ENCODE data around the gene ILKAP. TPM values are rescaled to one million over a fixed set of nuclear protein-coding genes. Genes with fewer than 3 reads are reported as not detected.
A peak's percentile ranks its signal among the peaks of the same experiment; 100 is the strongest.

Gene ILKAP
- total and polyA plus RNA-seq, 12 donors: 12.3 to 131 (median 26.1) TPM

DNA sequence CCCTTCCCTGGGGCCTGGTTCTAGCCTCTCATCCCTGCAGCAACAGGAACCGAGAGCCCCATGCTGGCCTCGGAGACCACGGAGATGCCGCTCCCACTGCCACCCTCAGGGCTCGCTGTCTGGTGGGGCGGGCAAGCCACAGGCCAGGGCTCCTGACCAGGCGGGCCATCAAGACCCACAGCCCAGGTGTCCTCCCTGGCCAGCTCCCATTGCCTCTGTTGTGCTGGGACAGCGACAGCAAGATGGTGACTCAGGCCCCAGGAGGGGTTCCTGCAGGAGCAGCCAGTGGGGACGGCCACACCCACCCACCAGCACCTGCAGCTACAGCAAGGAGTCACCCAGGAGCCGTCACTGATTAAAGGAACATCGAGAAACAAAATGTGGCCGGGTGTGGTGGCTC lies 57.6 kb downstream of the ILKAP start:
- H3K36me3 ChIP-seq (replicated peaks in 1 of 2): no peaks in the 10 kb centered on the region
- no peaks in the 10 kb centered on the region for H3K27me3 ChIP-seq
- no peak for TF ChIP-seq POLR2A (IDR thresholded peaks at IDR 0.05)
- TF ChIP-seq, protein P1, sequence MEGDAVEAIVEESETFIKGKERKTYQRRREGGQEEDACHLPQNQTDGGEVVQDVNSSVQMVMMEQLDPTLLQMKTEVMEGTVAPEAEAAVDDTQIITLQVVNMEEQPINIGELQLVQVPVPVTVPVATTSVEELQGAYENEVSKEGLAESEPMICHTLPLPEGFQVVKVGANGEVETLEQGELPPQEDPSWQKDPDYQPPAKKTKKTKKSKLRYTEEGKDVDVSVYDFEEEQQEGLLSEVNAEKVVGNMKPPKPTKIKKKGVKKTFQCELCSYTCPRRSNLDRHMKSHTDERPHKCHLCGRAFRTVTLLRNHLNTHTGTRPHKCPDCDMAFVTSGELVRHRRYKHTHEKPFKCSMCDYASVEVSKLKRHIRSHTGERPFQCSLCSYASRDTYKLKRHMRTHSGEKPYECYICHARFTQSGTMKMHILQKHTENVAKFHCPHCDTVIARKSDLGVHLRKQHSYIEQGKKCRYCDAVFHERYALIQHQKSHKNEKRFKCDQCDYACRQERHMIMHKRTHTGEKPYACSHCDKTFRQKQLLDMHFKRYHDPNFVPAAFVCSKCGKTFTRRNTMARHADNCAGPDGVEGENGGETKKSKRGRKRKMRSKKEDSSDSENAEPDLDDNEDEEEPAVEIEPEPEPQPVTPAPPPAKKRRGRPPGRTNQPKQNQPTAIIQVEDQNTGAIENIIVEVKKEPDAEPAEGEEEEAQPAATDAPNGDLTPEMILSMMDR (IDR thresholded peaks at IDR 0.05): no peak
- intact Hi-C loops (cut with DNase I): no loop called here
- no peak overlapping the region for H3K4me3 ChIP-seq
- 74 to 94% (median 85%) methylated on average over 4 to 12 of the region's 12 CpGs for WGBS, 4 donors
- H3K9me3 ChIP-seq (replicated peaks in 1 of 3): no peaks in the 10 kb centered on the region
- H3K27ac ChIP-seq: no peak overlapping the region
- DNase-seq: no peak
- H3K4me1 ChIP-seq (replicated peaks in 1 of 2): no peaks in the 10 kb centered on the region

GRCh38 chr2:238145046-238145445 lies 58.4 kb downstream of the ILKAP start:
- no peak overlapping the region for H3K27ac ChIP-seq
- TF ChIP-seq, protein P1 (IDR thresholded peaks at IDR 0.05): no peak
- no peaks in the 10 kb centered on the region for H3K4me1 ChIP-seq (replicated peaks in 1 of 2)
- 79 to 92% (median 89%) methylated on average over 4 to 12 of the region's 12 CpGs for WGBS, 4 donors
- no peaks in the 10 kb centered on the region for H3K27me3 ChIP-seq
- no peaks in the 10 kb centered on the region for H3K9me3 ChIP-seq (replicated peaks in 1 of 3)
- intact Hi-C loops (cut with DNase I): no loop called here
- no peak overlapping the region for H3K4me3 ChIP-seq
- no peaks in the 10 kb centered on the region for H3K36me3 ChIP-seq (replicated peaks in 1 of 2)
- DNase-seq: no peak

- H3K27ac ChIP-seq: no peak overlapping the region
- no peaks in the 10 kb centered on the region for H3K9me3 ChIP-seq (replicated peaks in 1 of 3)
- WGBS, 4 donors: 82 to 100% (median 86%) methylated on average over 2 to 5 of the region's 5 CpGs
- no peak overlapping the region for H3K4me3 ChIP-seq
- no peaks in the 10 kb centered on the region for H3K27me3 ChIP-seq
- intact Hi-C loops (cut with DNase I): no loop called here
- TF ChIP-seq POLR2A (IDR thresholded peaks at IDR 0.05): no peak
- TF ChIP-seq, protein P1 (IDR thresholded peaks at IDR 0.05): no peak
- no peaks in the 10 kb centered on the region for H3K4me1 ChIP-seq (replicated peaks in 1 of 2)
- DNase-seq: no peak
- H3K36me3 ChIP-seq (replicated peaks in 1 of 2): no peaks in the 10 kb centered on the region
Measured at GRCh38 chr2:238144262-238144661, 59.2 kb downstream of the ILKAP start.

DNA sequence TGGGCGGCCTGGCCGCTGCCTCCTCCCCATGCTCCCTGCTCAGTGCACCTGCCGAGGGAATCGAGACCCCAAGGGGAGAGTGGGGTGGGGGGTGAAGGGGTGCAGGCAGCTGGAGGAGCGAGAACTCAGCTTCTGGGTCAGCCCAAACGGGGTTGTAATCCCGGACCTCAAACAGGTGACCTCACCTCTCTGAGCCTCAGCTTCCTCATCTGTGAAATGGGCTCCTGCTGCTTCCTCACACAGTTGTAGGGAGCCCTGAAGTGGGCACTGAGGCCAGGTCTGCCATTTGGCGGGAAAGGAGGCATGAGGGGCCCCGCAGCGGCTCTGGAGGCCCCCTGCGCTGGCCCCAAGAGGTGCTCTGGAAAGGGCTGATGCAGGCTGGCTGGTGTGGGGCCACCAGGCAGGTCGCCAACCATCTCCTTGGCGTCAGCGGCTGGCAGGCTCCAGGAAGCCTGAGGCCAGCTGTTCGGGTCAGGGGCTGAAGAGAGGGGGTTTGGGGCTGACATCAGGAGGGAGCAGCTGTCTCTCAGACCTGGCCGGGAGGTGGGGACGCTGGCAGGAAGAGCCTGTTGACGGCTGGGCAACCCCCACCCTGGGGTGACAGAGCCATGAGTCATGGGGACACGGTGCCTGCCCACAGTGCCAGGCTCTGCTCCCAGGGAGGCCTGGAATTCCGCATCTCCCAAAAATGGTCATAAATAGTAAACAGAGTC lies 60.1 kb downstream of the ILKAP start:
- no peaks in the 10 kb centered on the region for H3K9me3 ChIP-seq (replicated peaks in 1 of 3)
- TF ChIP-seq, protein P1 (IDR thresholded peaks at IDR 0.05): no peak
- no peak for TF ChIP-seq POLR2A (IDR thresholded peaks at IDR 0.05)
- DNase-seq: peak in 3 of 7 donors; percentile 33 to 50 (median 33)
- H3K36me3 ChIP-seq (replicated peaks in 1 of 2): no peaks in the 10 kb centered on the region
- no peak overlapping the region for H3K4me3 ChIP-seq
- no peaks in the 10 kb centered on the region for H3K27me3 ChIP-seq
- no peak overlapping the region for H3K27ac ChIP-seq
- 55 to 66% (median 60%) methylated on average over 9 to 20 of the region's 20 CpGs for whole genome bisulfite sequencing, 4 donors
- intact Hi-C loops (cut with DNase I): no loop called here
- H3K4me1 ChIP-seq (replicated peaks in 1 of 2): no peaks in the 10 kb centered on the region
